ENCODE measurements around the gene DYNC1H1.
"Not testable (repeated sequence)": the region's sequence is repeated elsewhere in the genome, so short reads cannot be mapped to it uniquely, and the experiment has no call there.

Gene DYNC1H1

DNA sequence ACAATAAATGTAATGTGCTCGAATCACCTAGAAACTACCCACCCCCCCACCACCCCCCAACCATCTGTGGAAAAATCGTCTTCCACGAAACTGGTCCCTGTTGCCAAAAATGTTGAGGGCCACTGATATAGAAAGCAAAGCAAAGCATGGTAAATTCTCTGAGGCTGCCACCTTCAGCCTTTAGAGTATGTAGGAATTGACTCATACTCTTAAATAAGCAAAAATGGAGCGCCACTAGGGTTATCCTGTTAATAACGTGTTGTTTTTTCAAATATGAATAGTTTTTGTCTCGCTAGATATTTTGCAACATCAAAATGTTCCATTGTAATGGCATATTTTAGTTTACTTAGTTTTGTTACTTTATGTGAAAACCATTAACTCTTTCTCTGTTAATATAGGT lies 18.2 kb downstream of the DYNC1H1 start:
- TF ChIP-seq CTCF (IDR thresholded peaks at IDR 0.05; ENCODE audit: unreplicated experiment in 3 of 3) = no peak
- no peak overlapping the region for H3K4me3 Mint-ChIP-seq
- peaks cover 77% of the 10 kb centered on the region for H3K36me3 Mint-ChIP-seq (ENCODE audit: low read depth)
- no peaks in the 10 kb centered on the region for H3K9me3 Mint-ChIP-seq
- no peak overlapping the region for H3K27ac Mint-ChIP-seq
- H3K27me3 Mint-ChIP-seq (ENCODE audit: low read depth) = no peaks in the 10 kb centered on the region
- H3K4me1 Mint-ChIP-seq = no peaks in the 10 kb centered on the region

DNA sequence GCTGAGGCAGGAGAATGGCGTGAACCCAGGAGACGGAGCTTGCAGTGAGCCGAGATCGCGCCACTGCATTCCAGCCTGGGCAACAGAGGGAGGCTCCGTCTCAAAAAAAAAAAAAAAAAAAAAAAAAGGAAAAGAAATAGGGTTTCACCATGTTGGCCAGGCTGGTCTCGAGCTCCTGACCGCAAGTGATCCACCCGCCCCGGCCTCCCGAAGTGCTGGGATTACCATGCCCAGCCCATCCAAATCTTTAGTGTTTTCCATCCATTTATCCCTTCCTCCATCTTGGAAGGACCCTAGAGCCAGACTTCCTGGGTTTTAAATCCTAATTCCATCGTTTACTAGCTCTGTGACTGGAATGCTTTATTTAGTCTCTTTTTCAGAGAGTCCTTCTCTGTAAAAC lies 20.5 kb downstream of the DYNC1H1 start:
- H3K4me1 Mint-ChIP-seq; H3K4me3 Mint-ChIP-seq; H3K27ac Mint-ChIP-seq; H3K27me3 Mint-ChIP-seq (ENCODE audit: low read depth); H3K9me3 Mint-ChIP-seq: not testable (repeated sequence)
- H3K36me3 Mint-ChIP-seq (ENCODE audit: low read depth) = peaks cover 86% of the 10 kb centered on the region

- H3K36me3 Mint-ChIP-seq (ENCODE audit: low read depth) = peaks cover 82% of the 10 kb centered on the region
- no peak overlapping the region for H3K27ac Mint-ChIP-seq
- no peak for TF ChIP-seq CTCF (IDR thresholded peaks at IDR 0.05; ENCODE audit: unreplicated experiment in 3 of 3)
- no peaks in the 10 kb centered on the region for H3K4me1 Mint-ChIP-seq
- no peaks in the 10 kb centered on the region for H3K27me3 Mint-ChIP-seq (ENCODE audit: low read depth)
- no peaks in the 10 kb centered on the region for H3K9me3 Mint-ChIP-seq
- H3K4me3 Mint-ChIP-seq = no peak overlapping the region
These were observed 21.6 kb downstream of the DYNC1H1 start for GRCh38 chr14:101985957-101986356.

DNA sequence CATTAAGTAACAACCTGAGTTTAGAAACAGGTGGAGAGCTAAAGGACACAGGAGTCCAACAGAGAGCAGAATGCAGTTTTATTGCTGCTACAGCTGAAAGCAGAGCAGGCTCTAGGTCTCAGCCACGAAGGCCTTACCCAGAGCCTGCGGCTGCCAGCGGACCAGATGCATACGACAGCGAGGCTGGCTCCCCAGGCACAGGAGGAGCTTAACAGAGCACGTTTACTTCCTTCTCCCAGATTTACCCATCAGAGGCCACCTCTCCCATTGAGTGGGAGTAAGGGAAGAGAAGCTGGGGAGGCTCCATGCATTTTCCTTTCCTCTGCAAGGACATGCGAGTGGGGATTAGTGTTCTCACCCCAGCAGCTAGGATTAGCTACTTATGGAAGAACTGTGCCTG lies 22.6 kb downstream of the DYNC1H1 start:
- Mint-ChIP-seq H3K9me3 (no peaks in the 10 kb centered on the region), H3K27ac (no peak overlapping the region), H3K27me3 (ENCODE audit: low read depth) (no peaks in the 10 kb centered on the region), H3K4me3 (no peak overlapping the region), H3K36me3 (ENCODE audit: low read depth) (peaks cover 79% of the 10 kb centered on the region), H3K4me1 (no peaks in the 10 kb centered on the region)
- no peak for TF ChIP-seq CTCF (IDR thresholded peaks at IDR 0.05; ENCODE audit: unreplicated experiment in 3 of 3)

DNA sequence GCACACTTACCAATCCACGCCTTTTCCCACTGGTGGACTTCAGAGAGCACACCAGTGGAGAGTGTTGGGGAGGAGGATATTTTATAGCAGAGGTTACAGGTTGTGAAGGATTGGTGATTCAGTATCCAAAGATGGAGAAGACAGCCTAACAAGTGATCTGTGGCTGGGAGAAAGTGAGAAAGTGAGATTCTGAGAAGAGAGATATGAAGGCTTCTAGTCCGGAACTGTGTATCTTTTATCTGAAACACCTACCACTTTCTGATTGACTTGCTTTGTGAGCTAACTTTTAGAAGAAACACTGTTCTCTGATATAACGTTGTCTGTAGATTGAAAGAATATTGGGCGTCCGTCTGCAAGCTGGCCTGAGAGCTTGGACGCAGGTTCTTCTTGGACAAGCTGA lies 24.0 kb downstream of the DYNC1H1 start:
- Mint-ChIP-seq H3K27ac (no peak overlapping the region), H3K27me3 (ENCODE audit: low read depth) (no peaks in the 10 kb centered on the region), H3K4me1 (no peaks in the 10 kb centered on the region), H3K9me3 (no peaks in the 10 kb centered on the region), H3K4me3 (no peak overlapping the region), H3K36me3 (ENCODE audit: low read depth) (peaks cover 82% of the 10 kb centered on the region)
- no peak for TF ChIP-seq CTCF (IDR thresholded peaks at IDR 0.05; ENCODE audit: unreplicated experiment in 3 of 3)

- Mint-ChIP-seq H3K27ac (no peak overlapping the region), H3K4me3 (no peak overlapping the region), H3K36me3 (ENCODE audit: low read depth) (peaks cover 83% of the 10 kb centered on the region), H3K27me3 (ENCODE audit: low read depth) (no peaks in the 10 kb centered on the region), H3K9me3 (no peaks in the 10 kb centered on the region), H3K4me1 (no peaks in the 10 kb centered on the region)
- no peak for TF ChIP-seq CTCF (IDR thresholded peaks at IDR 0.05; ENCODE audit: unreplicated experiment in 3 of 3)
These were observed 27.0 kb downstream of the DYNC1H1 start for GRCh38 chr14:101991352-101991751.

GRCh38 chr14:101992708-101993107 lies 28.3 kb downstream of the DYNC1H1 start:
- Mint-ChIP-seq H3K9me3 (no peaks in the 10 kb centered on the region), H3K4me1 (no peaks in the 10 kb centered on the region), H3K27ac (no peak overlapping the region), H3K27me3 (ENCODE audit: low read depth) (no peaks in the 10 kb centered on the region), H3K36me3 (ENCODE audit: low read depth) (peaks cover 86% of the 10 kb centered on the region), H3K4me3 (no peak overlapping the region)
- TF ChIP-seq CTCF (IDR thresholded peaks at IDR 0.05; ENCODE audit: unreplicated experiment in 3 of 3) = no peak

All from nephron (organoid).